Astrocyte (in vitro differentiated cells and primary cell): ENCODE measurements around the gene GAGE12J. TPM values are rescaled to one million over a fixed set of nuclear protein-coding genes. Genes with fewer than 3 reads are reported as not detected.

Experiments
- total RNA-seq: library from RNA; stranded (reverse); gene quantifications from 2 replicates; pipeline ENCODE4 v1.2.1, GENCODE V29; 2021

Gene GAGE12J
- total RNA-seq, 1 donor from 2014 or later, result not detected

Other genes with a start within 250 kb of the GAGE12J start
- 44.4 and 52.8 TPM in 2 replicates for gene PRAF2, start 248.0 kb upstream of the GAGE12J start, total RNA-seq
- gene WDR45, start 242.2 kb upstream of the GAGE12J start, total RNA-seq, result 54.9 TPM in 2 replicates
- gene GPKOW, start 198.3 kb upstream of the GAGE12J start, total RNA-seq, result 15.6 and 16.9 TPM in 2 replicates
- gene MAGIX, start 159.3 kb upstream of the GAGE12J start, total RNA-seq, result 0.96 and 1.2 TPM in 2 replicates
- 109 TPM in 2 replicates for gene PLP2, start 150.1 kb upstream of the GAGE12J start, total RNA-seq
- 13.9 and 14.2 TPM in 2 replicates for gene PRICKLE3, start 135.7 kb upstream of the GAGE12J start, total RNA-seq
- 1.6 and 1.9 TPM in 2 replicates for gene SYP, start 121.8 kb upstream of the GAGE12J start, total RNA-seq
- gene CACNA1F, start 88.7 kb upstream of the GAGE12J start, total RNA-seq, result not detected in 2 replicates
- 11.7 and 12.3 TPM in 2 replicates for gene CCDC22, start 86.6 kb upstream of the GAGE12J start, total RNA-seq
- 0.09 and 0.12 TPM in 2 replicates for gene FOXP3, start 57.3 kb upstream of the GAGE12J start, total RNA-seq
- 5.6 and 6.6 TPM in 2 replicates for gene PPP1R3F, start 52.2 kb upstream of the GAGE12J start, total RNA-seq
- gene GAGE10, start 18.4 kb upstream of the GAGE12J start, total RNA-seq, result not detected in 2 replicates
- gene GAGE13, start 9.5 kb downstream of the GAGE12J start, total RNA-seq, result not detected in 2 replicates
- not detected in 2 replicates for gene GAGE12C, start 210.1 kb downstream of the GAGE12J start, total RNA-seq
- not detected in 2 replicates for gene GAGE12D, start 219.7 kb downstream of the GAGE12J start, total RNA-seq
- gene GAGE12E, start 229.3 kb downstream of the GAGE12J start, total RNA-seq, result not detected in 2 replicates
- gene GAGE12F, start 238.8 kb downstream of the GAGE12J start, total RNA-seq, result not detected in 2 replicates
- not detected in 2 replicates for gene GAGE12G, start 248.4 kb downstream of the GAGE12J start, total RNA-seq